Left ventricle myocardium inferior (tissue), 1 donor: ENCODE results near the gene RPL22. TPM values are rescaled to one million over a fixed set of nuclear protein-coding genes. Genes with fewer than 3 reads are reported as not detected.
A peak's percentile ranks its signal among the peaks of the same experiment; 100 is the strongest.

Experiments
- DNase-seq: peaks from one replicate; pipeline ENCODE4 v3.0.0-alpha.2; 2020
- H3K27ac ChIP-seq: fragments of 200-600 bp; replicated peaks from 2 replicates; pipeline ENCODE4 v1.8.0; 2021
- H3K27me3 ChIP-seq: fragments of 200-600 bp; 2 replicates; pipeline ENCODE4 v1.8.0; 2021; ENCODE audit warnings: low read depth
- H3K36me3 ChIP-seq: fragments of 200-600 bp; 2 replicates; pipeline ENCODE4 v1.8.0; 2021
- H3K4me1 ChIP-seq: fragments of 200-600 bp; 2 replicates; pipeline ENCODE4 v1.8.0; 2021
- H3K4me3 ChIP-seq: fragments of 200-600 bp; 2 replicates; pipeline ENCODE4 v1.8.0; 2021; ENCODE audit warnings: mild to moderate bottlenecking, moderate library complexity
- H3K9me3 ChIP-seq: fragments of 200-600 bp; replicated peaks from 2 replicates; pipeline ENCODE4 v1.8.0; 2021
- CTCF ChIP-seq: fragments of 200-600 bp; IDR thresholded peaks from 2 replicates; pipeline ENCODE4 v1.8.0; 2021; ENCODE audit warnings: antibody characterized with exemption, mild to moderate bottlenecking, borderline replicate concordance
- intact Hi-C: fragments of 100-400 bp; cut with micrococcal nuclease; formaldehyde crosslinking; loops from one replicate; pipeline ENCODE4 v1.11.0; 2022
- long read RNA-seq: library from polyadenylated mRNA; unstranded; transcript quantifications from one replicate; pipeline ENCODE4 v2.0.0, GENCODE V29; 2021
- total RNA-seq: library from RNA; stranded (reverse); fragmentation: NEBNext Ultra II Directional; extraction: Animal tissue kit (Norgen Biotek cat#: 25700); gene quantifications from one replicate; pipeline ENCODE4 v1.2.1, GENCODE V29; 2021
- donor health status: DM: no; HTN: yes; CAD: no; lungs with severe emphysema.

The RPL22 gene
- 250 TPM for total RNA-seq
- long read RNA-seq, transcript RPL22-206 (3 exons, 2,279 nt), result minor isoform, 5 of 114 reads
- long read RNA-seq, transcript RPL22-201 (4 exons, 2,078 nt), result major isoform, 95 of 114 reads
- long read RNA-seq, partial matches to known transcripts, result 2 of 114 reads
- long read RNA-seq, other reads (novel, unspliced or antisense), result 10 of 114 reads

- no peaks in the 10 kb centered on the region for H3K27me3 ChIP-seq
- H3K4me3 ChIP-seq, result peak within 1 kb of the TSS; percentile 79
- peak within 1 kb of the TSS; percentile 93 for H3K27ac ChIP-seq
- H3K36me3 ChIP-seq, result peaks cover 30% of the 10 kb centered on the region
- no peak for TF ChIP-seq CTCF
- DNase-seq, result peak; percentile 99
- H3K9me3 ChIP-seq, result no peaks in the 10 kb centered on the region
- intact Hi-C loops, result no loop called here
- H3K4me1 ChIP-seq, result peaks cover 45% of the 10 kb centered on the region
Measured at GRCh38 chr1:6199298-6200187, at the start of gene RPL22. Gene RPL22, minus strand, starts transcription at chr1:6199595. Its CDS starts 22 bp downstream, at chr1:6199573.

GRCh38 chr1:6248161-6248776 is 48.9 kb upstream of the RPL22 start:
- Histone ChIP-seq H3K27me3 (peaks cover 96% of the 10 kb centered on the region), H3K36me3 (no peaks in the 10 kb centered on the region), H3K4me1 (peaks cover 23% of the 10 kb centered on the region), H3K9me3 (no peaks in the 10 kb centered on the region), H3K4me3 (no peak overlapping the region), H3K27ac (no peak overlapping the region)
- no peak for TF ChIP-seq CTCF
- intact Hi-C loops, result no loop called here
- no peak for DNase-seq

- Histone ChIP-seq H3K9me3 (no peaks in the 10 kb centered on the region), H3K27me3 (peaks cover 96% of the 10 kb centered on the region), H3K4me3 (no peak overlapping the region), H3K4me1 (peaks cover 26% of the 10 kb centered on the region), H3K27ac (no peak overlapping the region), H3K36me3 (no peaks in the 10 kb centered on the region)
- no peak for TF ChIP-seq CTCF
- intact Hi-C loops, result loop anchor here (2.0 kb wide), 1 partner anchor 95 kb away; no protein-coding TSS in a partner anchor
- DNase-seq, result no peak
Measured at GRCh38 chr1:6247651-6248050, 48.3 kb upstream of the RPL22 start.

- H3K4me1 ChIP-seq, result peaks cover 35% of the 10 kb centered on the region
- intact Hi-C loops, result loop anchor here (2.0 kb wide), 1 partner anchor 96 kb away; no protein-coding TSS in a partner anchor
- DNase-seq, result peak; percentile 76
- no peaks in the 10 kb centered on the region for H3K36me3 ChIP-seq
- H3K4me3 ChIP-seq, result no peak overlapping the region
- peak; percentile 95 for TF ChIP-seq CTCF
- peaks cover 96% of the 10 kb centered on the region for H3K27me3 ChIP-seq
- H3K9me3 ChIP-seq, result no peaks in the 10 kb centered on the region
- no peak overlapping the region for H3K27ac ChIP-seq
Measured at GRCh38 chr1:6246497-6247467, 47.4 kb upstream of the RPL22 start.
